Tibial nerve (tissue), 3 donors: Measurements from ENCODE around the gene PDE3A.

ENCODE experiments used
- POLR2A ChIP-seq, 2 donors: fragments of 450-650 bp; IDR thresholded peaks; one replicate each; pipeline ENCODE4 v1.6.1; 2017; ENCODE audit warnings: antibody characterized with exemption in 2 of 2, mild to moderate bottlenecking in 2 of 2, moderate library complexity in 2 of 2
- TF ChIP-seq, protein P1 (sequence below), 5 experiments: fragments of 200-600 bp in 3 of 5; fragments of 450-650 bp in 2 of 5; sonication (generic) in 3 of 5; IDR thresholded peaks; one replicate each; pipeline ENCODE4 v1.5.1; 2016 to 2019; ENCODE audit warnings: antibody characterized with exemption in 5 of 5, mild to moderate bottlenecking in 3 of 5, moderate library complexity in 2 of 5

DNA sequence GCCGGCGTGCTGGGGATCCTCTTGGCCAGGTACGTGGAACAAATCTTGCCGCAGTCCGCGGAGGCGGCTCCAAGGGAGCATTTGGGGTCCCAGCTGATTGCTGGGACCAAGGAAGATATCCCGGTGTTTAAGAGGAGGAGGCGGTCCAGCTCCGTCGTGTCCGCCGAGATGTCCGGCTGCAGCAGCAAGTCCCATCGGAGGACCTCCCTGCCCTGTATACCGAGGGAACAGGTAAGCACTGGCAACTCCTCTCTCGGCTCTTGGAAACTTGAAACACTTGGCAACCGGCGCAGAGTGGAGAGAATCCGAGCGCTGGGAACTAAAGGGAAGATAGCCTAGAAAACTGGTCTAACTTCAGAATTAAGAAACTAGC lies 1.7 kb downstream of the PDE3A start:
- TF ChIP-seq, protein P1, sequence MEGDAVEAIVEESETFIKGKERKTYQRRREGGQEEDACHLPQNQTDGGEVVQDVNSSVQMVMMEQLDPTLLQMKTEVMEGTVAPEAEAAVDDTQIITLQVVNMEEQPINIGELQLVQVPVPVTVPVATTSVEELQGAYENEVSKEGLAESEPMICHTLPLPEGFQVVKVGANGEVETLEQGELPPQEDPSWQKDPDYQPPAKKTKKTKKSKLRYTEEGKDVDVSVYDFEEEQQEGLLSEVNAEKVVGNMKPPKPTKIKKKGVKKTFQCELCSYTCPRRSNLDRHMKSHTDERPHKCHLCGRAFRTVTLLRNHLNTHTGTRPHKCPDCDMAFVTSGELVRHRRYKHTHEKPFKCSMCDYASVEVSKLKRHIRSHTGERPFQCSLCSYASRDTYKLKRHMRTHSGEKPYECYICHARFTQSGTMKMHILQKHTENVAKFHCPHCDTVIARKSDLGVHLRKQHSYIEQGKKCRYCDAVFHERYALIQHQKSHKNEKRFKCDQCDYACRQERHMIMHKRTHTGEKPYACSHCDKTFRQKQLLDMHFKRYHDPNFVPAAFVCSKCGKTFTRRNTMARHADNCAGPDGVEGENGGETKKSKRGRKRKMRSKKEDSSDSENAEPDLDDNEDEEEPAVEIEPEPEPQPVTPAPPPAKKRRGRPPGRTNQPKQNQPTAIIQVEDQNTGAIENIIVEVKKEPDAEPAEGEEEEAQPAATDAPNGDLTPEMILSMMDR (IDR thresholded peaks at IDR 0.05) = no peak
- TF ChIP-seq POLR2A (IDR thresholded peaks at IDR 0.05) = no peak
